Measurements from ENCODE around the gene TFRC.

DNA sequence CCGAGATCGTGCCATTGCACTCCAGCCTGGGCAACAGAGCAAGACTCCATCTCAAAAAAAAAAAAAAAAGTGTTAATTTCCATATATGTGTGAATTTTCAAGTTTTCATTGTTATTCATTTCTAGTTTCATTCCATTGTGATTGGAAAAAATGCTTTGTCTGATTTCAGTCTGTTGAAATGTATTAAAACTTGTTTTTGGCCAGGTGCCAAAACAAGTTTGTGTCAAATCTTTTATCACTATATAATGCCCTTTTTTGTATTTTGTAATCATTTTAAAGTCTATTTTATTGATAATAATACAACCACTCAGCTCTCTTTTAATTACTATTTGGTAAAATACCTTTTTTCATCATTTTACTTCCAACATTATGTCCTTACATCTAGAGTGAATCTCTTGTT lies 42.5 kb downstream of the TFRC start:
- TF ChIP-seq GATA3 (IDR thresholded peaks at IDR 0.05; ENCODE audit: low read depth, low read length) (no peak), GATA2 (IDR thresholded peaks at IDR 0.05; ENCODE audit: low read depth, low read length) (no peak)
